HepG2 (cell line): Measurements from ENCODE around the gene PARVA.

Experiments used
- CTCF ChIP-seq: sonication (generic); formaldehyde crosslinking; IDR thresholded peaks from 2 replicates; pipeline ENCODE4 v1.5.0; 2020; ENCODE audit warnings: mild to moderate bottlenecking, missing genetic modification reagents, moderate library complexity
- HCFC1 ChIP-seq: fragments of 150-350 bp; IDR thresholded peaks from 2 replicates; pipeline ENCODE4 v1.6.1; 2014; ENCODE audit warnings: low read depth, low read length
- KDM4B ChIP-seq: sonication (generic); formaldehyde crosslinking; IDR thresholded peaks from 2 replicates; pipeline ENCODE4 v1.4.0; 2020; ENCODE audit warnings: missing genetic modification reagents
- MXI1 ChIP-seq: IDR thresholded peaks from 3 replicates; pipeline ENCODE4 v1.6.1; 2012; ENCODE audit warnings: low read depth, low read length, inconsistent platforms, borderline replicate concordance
- NCOA1 ChIP-seq: sonication (generic); formaldehyde crosslinking; IDR thresholded peaks from 2 replicates; pipeline ENCODE4 v1.9.0; 2021; ENCODE audit warnings: missing genetic modification reagents
- PATZ1 ChIP-seq: sonication (generic); formaldehyde crosslinking; IDR thresholded peaks from 2 replicates; pipeline ENCODE4 v1.4.0; 2020; ENCODE audit warnings: missing genetic modification reagents
- RNF219 ChIP-seq: sonication (generic); formaldehyde crosslinking; IDR thresholded peaks from 2 replicates; pipeline ENCODE4 v1.5.0; 2020; ENCODE audit warnings: mild to moderate bottlenecking, missing genetic modification reagents
- SP1 ChIP-seq, 2 experiments: fragments of 450-650 bp in 1 of 2; sonication (generic) in 1 of 2; formaldehyde crosslinking in 1 of 2; IDR thresholded peaks; 2 replicates each; pipeline versions ENCODE4 v1.4.0 to v1.6.1; 2016 to 2020; ENCODE audit warnings: missing genetic modification reagents in 1 of 2
- TEAD3 ChIP-seq: optimal IDR thresholded peaks from 2 replicates; pipeline ENCODE3; 2016; ENCODE audit warnings: borderline replicate concordance
- ZSCAN5A ChIP-seq: sonication (generic); formaldehyde crosslinking; IDR thresholded peaks from 2 replicates; pipeline ENCODE4 v1.8.0; 2022; ENCODE audit warnings: mild to moderate bottlenecking, missing genetic modification reagents, borderline replicate concordance

GRCh38 chr11:12547953-12548650 lies 170.7 kb downstream of the PARVA start:
- TF ChIP-seq PATZ1 (CRISPR knock-in tag) (no peak), NCOA1 (CRISPR knock-in tag) (no peak), SP1 (IDR thresholded peaks at IDR 0.05) (no peak), SP1 (CRISPR knock-in tag; IDR thresholded peaks at IDR 0.05) (no peak), RNF219 (no peak), MXI1 (no peak), KDM4B (CRISPR knock-in tag) (no peak), CTCF (CRISPR knock-in tag) (no peak), TEAD3 (no peak), ZSCAN5A (CRISPR knock-in tag) (no peak), HCFC1 (no peak)
